Measurements from ENCODE around the gene GOLGA2. TPM values are rescaled to one million over a fixed set of nuclear protein-coding genes. Genes with fewer than 3 reads are reported as not detected.

Gene GOLGA2, protein sequence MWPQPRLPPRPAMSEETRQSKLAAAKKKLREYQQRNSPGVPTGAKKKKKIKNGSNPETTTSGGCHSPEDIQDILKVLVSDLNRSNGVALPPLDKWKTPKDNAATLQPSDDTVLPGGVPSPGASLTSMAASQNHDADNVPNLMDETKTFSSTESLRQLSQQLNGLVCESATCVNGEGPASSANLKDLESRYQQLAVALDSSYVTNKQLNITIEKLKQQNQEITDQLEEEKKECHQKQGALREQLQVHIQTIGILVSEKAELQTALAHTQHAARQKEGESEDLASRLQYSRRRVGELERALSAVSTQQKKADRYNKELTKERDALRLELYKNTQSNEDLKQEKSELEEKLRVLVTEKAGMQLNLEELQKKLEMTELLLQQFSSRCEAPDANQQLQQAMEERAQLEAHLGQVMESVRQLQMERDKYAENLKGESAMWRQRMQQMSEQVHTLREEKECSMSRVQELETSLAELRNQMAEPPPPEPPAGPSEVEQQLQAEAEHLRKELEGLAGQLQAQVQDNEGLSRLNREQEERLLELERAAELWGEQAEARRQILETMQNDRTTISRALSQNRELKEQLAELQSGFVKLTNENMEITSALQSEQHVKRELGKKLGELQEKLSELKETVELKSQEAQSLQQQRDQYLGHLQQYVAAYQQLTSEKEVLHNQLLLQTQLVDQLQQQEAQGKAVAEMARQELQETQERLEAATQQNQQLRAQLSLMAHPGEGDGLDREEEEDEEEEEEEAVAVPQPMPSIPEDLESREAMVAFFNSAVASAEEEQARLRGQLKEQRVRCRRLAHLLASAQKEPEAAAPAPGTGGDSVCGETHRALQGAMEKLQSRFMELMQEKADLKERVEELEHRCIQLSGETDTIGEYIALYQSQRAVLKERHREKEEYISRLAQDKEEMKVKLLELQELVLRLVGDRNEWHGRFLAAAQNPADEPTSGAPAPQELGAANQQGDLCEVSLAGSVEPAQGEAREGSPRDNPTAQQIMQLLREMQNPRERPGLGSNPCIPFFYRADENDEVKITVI
- 10 to 100 TPM; 67.6 to 71.2 (median 67.6) TPM for polyA plus RNA-seq (ENCODE audit: insufficient read length in 3 of 3)

DNA sequence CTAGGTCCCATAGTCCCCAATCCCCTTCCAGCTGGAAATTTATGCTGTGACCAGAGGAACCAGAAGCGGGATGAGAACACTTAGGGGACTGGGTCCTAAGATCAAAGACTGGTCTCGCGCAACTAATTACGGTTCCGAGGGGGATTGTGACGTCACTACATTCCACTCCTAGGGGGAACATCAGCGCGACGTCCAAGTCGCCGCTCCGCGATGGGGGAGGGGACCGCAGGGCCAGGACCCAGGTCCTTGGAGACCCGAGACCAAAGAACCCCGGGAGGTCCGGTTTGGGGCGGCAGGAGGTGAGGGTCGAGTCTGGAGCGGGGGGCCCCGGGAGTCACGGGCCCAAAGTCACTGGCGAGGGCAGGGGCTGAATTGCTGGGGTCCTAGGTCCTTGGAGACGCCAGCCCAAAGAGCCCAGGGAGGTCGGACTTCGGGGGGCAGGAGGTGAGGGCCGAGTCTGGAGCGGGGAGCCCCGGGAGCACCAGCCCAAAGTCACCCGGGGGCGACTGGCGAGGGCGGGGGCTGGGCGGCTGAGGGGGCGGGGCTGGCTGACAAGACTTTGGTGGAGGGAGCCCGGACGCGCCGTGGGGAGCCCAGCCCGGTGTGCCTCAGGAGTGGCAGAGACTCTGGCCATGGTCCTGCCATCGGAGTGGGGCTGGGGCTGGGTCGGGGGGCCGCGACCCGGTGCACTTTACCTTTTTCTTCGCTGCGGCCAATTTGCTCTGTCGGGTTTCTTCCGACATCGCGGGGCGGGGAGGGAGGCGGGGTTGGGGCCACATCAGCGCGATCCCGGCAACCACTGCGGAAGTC lies at the start of gene GOLGA2:
Gene GOLGA2 (minus strand): TSS at position 810 of the 810 bp plus-strand sequence. CDS start 31 bp downstream, at position 779.
- no peak for DNase-seq (ENCODE audit: low read depth in 3 of 3, low spot score in 2 of 3)

DNA sequence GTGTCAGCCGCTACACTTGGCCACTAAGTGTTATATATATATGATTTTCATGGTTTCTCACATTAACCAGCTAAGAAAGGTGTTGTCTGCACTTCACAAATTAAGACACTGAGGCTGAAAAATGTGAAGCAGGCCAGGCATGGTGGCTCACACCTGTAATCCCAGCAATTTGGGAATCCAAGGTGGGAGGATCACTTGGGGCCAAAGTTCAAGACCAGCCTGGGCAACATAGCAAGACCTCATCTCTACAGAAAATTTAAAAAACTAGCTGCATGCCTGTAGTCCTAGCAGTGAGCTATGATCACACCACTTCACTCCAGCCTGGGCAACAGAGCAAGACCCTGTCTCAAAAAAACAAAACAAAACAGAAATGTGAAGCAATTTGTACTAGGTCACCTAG lies 48.6 kb upstream of the GOLGA2 start:
- no peak for DNase-seq (ENCODE audit: low read depth in 3 of 3, low spot score in 2 of 3)

DNA sequence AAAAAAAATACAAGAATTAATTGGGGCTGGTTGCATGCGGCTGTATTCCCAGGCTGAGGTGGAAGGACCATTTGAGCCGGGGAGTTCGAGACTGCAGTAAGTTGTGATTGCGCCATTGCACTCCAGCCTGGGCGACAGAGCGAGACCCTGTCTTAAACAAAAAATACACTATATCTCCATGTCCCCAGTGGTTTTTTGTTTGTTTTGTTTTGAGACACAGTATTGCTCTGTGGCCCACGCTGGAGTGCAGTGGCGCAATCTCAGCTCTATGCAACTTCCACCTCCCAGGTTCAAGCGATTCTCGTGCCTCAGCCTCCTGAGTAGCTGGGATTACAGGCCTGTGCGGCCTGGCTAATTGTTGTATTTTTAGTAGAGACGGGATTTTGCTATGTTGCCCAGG lies 48.0 kb upstream of the GOLGA2 start:
- DNase-seq (ENCODE audit: low read depth in 3 of 3, low spot score in 2 of 3), result no peak

DNA sequence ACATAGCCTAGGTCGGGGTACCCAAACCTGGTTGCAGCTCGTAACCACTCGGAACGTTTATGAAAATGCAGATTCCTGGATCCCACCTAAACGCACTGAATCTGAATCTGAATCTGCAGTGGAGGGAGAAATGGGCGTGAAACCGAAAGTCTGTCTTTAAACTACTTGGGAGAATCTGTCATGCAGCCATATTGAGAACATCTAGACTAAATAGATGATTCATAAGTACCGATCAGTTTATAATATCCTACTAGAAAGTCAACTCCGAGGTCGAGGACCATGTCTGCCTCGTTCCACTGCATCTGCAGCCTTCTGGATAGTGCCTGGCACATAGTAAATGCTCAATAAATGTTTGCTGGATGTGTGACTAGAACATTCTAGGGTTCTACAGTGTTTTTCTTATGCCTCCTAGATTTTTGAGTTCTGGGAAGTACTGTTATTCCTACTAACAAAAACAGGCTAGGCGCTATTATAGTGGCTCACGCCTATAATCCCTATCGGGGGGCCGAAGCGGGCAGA lies 47.5 kb upstream of the GOLGA2 start:
- DNase-seq (ENCODE audit: low read depth in 3 of 3, low spot score in 2 of 3), result no peak

DNA sequence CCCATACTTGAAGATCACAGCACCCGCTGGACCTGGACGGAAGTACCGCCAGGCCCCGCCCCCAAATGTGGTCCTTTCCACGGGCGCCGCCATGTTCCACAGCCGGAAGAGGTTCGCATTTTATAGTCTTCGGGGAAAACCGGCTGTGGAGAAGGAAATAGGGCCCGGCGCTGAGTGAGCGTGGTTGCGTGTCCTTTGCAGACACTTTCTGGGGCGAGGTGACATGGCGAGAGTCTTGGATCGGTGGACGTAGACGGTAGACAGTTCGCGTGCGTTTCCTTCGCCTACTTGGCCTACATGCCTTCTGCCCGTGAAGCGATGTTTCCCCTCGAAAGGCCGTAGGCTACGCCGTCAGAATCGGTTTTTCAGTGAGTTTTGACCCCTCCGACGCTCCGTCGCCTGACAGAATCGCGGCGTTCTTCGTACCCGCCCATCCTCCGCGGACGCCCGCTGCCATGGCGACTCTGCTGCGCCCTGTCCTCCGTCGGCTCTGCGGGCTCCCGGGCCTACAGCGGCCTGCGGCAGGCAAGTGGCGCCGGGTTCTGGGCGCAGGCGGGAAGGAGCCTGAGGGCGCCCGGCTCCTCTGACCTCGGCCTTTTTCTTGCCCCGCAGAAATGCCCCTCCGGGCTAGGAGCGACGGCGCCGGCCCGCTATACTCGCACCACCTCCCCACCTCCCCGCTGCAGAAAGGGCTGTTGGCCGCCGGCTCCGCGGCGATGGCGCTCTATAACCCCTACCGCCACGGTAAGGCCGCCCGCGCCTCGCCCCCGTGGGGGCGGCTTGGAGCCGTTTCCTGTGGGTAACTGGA lies 46.8 kb upstream of the GOLGA2 start, which contains the start of the genes COQ4 and TRUB2:
Gene COQ4 (plus strand): TSS at position 436 of the 808 bp plus-strand sequence. CDS start 20 bp downstream, at position 456.
Gene TRUB2 (minus strand): TSS at position 44 of the 808 bp plus-strand sequence. CDS start 39 bp downstream, at position 5.
- peak; percentile 93 to 96 (median 94) for DNase-seq (ENCODE audit: low read depth in 3 of 3, low spot score in 2 of 3)

DNA sequence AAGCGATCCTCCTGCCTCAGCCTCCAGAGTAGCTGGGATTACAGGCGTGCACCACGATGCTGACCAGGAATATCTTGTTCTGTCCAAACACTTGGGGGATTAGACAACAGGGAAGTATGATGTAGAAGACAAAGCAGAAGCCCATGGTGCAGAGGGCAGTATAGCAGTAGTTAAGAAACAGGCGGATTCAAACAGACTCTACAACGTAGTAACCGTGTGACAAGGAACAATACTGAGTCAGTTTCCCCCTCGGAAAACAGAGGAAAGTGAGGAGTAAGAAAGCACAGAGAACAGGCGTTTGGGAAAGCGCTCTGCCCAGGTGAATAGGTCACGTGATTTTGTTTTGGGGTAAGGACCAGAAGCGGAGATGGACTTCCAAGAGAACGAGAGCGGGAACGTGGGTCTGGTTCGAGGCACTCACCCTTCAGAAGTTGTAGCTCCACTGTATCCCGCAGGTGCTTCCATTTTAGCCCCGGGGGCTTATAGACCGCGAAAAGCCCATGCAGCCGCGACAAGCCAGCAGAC lies 46.1 kb upstream of the GOLGA2 start:
- no peak for DNase-seq (ENCODE audit: low read depth in 3 of 3, low spot score in 2 of 3)

DNA sequence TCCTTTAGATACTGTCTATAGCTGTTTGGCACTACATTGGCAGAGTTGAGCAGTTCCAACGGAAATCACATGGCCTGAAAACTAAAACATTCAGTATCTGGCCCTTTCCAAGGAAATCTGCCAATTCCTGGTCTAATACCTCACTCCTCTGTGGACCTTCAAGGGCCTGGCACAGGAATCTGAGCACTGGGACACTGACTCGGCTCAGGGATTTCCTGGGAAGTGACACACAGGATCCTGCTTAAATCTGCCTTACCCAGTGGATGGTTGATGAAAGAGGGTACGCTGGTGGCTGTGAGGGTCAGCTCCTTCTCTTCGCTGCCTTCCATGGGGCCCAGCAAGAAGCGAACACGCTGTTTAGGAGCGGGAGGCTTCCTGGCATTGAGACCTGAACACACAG lies 45.5 kb upstream of the GOLGA2 start:
- no peak for DNase-seq (ENCODE audit: low read depth in 3 of 3, low spot score in 2 of 3)

DNA sequence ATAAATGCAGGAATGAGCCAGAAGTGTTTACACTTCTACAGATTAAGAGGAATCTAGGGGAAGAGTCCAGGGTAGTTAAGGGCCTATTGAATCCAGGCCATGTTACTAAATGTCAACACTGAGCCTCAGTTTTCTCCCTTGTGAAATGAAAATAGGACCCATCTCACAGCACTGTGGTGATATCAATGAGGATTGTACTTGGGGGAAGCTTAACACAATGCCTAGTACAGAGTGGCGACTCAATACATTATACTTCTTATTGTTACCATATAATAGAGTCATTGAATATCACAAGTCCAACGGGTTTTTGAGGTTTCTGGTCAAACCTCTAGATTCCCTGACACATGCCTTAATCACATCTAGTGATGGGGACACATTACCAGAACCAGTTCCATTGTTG lies 41.8 kb upstream of the GOLGA2 start:
- DNase-seq (ENCODE audit: low read depth in 3 of 3, low spot score in 2 of 3), result no peak

DNA sequence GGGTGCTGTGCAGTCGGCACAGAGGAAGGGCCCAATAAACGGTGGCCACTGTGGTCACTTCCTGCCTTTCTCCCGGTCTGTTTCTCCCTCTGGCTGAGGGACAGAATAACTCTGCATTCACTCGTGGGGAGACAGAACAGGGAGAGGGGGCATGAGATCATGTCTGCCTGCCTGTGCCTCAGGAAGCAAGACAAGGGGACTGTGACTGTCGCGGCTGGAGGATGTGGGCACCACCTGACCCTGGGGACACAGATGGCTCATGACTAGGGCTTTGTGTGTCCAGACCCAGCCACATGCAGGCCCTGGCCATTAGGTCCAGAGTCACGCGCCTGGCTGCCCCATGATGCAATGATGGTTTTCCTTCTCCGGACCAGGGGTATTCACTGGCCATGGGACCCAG lies 40.6 kb upstream of the GOLGA2 start:
- no peak for DNase-seq (ENCODE audit: low read depth in 3 of 3, low spot score in 2 of 3)

DNA sequence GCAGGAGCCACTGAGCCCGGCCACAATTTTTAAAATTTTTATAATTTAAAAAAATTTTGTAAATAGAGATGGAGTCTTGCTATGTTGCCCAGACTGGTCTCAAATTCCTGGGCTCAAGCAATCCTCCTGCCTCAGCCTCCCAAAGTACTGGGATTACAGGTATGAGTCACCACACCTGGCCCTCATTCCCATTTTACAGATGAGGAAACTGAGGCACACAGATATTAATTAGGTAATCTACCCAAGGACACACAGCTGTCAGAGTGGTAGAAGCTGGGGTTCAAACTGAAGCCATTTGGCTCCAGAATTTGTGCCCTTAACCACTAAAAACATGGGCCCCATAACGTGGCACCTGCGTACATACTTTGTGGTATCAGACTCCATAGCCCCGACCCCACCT lies 38.9 kb upstream of the GOLGA2 start:
- DNase-seq (ENCODE audit: low read depth in 3 of 3, low spot score in 2 of 3), result no peak

DNA sequence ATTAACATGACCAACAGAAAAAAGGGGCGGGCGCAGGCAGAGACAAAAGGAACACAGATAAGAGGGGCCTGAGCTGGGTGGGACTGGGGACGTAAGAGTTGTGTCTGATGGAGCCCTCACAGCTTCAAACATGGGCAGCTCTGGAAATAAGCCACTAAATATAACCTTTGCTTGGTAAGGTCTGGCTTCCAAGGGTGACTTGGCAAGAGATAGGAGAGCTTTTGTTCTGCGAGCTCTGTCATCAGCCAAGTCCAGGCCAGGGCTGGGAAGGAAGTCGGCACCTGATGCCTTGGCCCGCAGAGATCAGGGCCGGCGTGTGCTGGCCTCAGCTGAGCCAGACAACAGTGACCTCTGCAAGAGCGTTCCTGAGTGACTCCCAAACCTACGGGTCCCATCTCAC lies 34.7 kb upstream of the GOLGA2 start:
- no peak for DNase-seq (ENCODE audit: low read depth in 3 of 3, low spot score in 2 of 3)

DNA sequence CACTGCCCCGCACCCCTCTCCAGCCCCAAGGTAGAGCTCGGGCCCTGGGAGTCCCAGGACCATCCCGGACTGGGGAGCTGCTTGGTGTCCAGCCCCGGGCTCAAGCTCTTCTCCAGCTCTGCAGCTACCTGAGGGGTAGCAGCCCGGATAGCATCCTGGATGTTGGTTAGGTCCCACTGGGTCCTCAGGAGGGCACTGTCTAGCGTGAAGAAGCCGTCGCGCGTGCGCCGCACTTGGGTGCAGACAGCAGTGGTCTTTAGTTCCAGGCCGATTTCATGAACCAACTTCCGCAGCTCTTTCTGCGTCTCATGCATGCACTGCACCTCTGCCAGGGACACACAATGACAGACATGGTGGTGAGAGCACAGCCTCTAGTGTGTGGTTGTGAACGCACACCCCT lies 33.7 kb upstream of the GOLGA2 start:
- DNase-seq (ENCODE audit: low read depth in 3 of 3, low spot score in 2 of 3), result no peak

DNA sequence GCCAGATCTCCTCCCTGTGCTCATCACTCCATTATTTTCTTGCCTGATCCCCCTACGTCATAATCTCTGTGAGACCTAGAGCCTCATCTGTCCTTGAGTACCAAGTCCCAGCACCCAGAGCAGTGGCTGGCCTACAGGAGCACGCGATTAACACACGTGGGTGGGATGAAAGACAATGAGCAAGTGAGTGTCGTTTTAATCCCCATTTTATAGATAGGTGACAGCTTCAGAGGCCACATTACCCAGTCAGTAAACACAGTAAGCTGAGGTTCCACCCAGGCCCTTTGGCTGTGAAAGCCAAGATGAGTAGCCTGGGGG lies 29.1 kb upstream of the GOLGA2 start:
- DNase-seq (ENCODE audit: low read depth in 3 of 3, low spot score in 2 of 3), result no peak

DNA sequence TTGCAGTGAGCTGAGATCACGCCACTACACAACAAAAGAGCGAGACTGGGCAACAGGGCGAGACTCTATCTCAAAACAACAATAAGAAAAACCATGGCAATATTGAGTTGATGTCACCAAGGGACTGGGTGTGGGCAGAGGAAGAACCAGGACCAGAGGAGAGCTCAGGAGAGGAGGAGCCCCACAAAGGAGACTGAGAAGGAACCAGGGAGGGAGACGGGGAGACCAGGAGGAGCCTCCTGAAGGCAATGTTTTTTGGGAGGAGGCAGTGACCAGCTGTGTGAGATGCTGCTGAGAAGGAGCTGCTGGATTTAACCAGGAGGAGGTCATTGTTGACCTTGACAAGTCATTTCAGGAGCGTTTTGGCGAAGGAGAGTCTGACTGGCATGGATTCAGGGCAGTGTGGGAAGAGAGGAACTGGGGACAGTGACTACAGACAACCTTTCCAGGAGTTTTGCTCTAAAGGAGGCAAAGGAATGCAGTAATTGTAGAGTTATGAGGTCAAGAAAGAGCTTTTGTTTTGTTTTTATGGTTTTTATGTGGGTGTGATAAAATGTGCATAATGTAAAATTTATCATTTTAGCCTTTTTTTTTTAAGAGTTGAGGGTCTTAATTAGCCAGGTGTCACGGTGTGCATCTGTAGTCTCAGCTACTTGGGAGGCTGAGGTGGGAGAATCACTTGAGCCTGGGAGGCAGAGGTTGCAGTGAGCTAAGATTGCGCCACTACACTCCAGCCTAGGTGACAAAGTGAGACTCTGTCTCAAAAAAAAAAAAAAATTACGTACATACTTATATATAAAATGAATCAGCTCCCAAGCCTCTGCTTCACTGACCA lies 28.5 kb upstream of the GOLGA2 start:
- DNase-seq (ENCODE audit: low read depth in 3 of 3, low spot score in 2 of 3), result no peak

DNA sequence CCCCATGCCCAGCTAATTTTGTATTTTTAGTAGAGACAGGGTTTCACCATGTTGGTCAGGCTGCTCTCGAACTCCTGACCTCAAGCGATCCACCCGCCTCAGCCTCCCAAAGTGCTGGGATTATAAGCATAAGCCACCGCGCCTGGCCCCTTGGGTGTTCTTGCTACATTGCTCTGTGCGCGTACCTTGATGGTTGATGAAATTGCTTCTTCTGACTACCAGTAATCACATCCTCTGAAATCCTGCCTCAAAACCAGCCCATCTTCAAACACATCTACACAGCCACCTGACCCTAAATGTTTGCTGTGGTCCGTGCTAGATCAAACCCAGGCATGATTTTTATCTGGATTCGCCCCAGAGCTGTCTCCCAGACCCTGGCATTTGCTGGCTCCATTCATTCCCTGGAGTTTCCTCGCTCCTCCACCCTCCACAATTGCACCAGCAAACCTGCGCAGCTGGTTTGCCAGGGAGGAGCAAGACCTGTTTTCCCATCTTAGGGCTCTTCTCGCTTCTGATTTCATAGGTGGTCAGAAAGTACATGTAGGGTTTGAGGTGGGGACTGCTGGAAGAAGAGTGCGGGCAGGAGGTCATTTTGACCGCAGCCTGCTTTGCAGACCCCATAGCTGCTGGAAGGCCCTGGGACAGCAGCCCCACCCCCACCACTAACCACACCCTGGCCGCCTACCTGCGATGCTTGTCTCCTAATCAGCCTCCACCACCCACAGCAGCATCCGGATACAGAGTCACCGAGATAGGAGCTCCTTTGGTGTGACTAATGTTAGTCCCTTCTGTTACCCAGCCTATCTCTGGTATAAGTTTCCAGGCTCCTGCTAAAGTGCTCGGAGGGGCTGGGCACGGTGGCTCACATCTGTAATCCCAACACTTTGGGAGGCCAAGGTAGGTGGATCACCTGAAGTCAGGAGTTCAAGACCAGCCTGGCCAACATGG lies 23.0 kb upstream of the GOLGA2 start:
- no peak for DNase-seq (ENCODE audit: low read depth in 3 of 3, low spot score in 2 of 3)

DNA sequence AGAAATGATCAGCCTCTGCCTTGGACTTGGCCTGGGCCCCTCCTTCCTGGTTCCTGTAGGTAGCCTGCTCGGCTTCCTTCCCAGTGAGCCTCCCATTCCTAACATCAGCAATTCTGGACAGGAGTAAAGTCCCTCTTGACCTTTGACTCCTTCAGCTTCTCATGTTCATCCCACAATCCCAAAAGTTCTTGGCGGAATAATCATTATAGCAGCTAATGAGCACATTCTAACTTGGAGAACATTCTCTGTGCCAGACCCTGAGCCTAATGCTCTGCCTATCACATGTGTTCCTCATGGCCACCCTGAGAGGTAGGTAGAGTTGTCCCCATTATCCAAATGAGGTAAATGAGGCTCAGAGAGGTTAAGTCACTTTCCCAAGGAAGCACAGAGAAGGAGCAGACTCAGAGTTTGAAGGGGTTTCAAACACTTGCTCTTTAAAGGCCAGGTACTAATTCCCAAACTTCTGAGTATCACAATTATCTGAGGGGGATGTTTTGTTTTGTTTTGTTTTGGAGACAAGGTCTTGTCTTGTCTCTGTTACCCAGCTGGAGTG lies 21.5 kb upstream of the GOLGA2 start:
- DNase-seq (ENCODE audit: low read depth in 3 of 3, low spot score in 2 of 3), result no peak

Measured in right renal cortex interstitium (tissue), 3 donors.